BLaER1 treated with 17β-estradiol and CSF1 and Interleukin-3, amounts not matched to agents 10 nM and 100 nM (cell line): Measurements from ENCODE around the gene NR3C1.

ENCODE experiments used
- H3K27ac ChIP-seq, 11 experiments: shearing (Covaris generic); formaldehyde crosslinking; 2 replicates each; pipeline ENCODE4 v1.8.1; 2022
- H3K27me3 ChIP-seq, 11 experiments: shearing (Covaris generic); formaldehyde crosslinking; 2 replicates each; pipeline ENCODE4 v1.8.1; 2022
- H3K36me3 ChIP-seq, 11 experiments: shearing (Covaris generic); formaldehyde crosslinking; 2 replicates each; pipeline ENCODE4 v1.8.1; 2022
- H3K4me1 ChIP-seq, 10 experiments: shearing (Covaris generic); formaldehyde crosslinking; 2 replicates each; pipeline ENCODE4 v1.8.1; 2022
- H3K4me2 ChIP-seq, 11 experiments: shearing (Covaris generic); formaldehyde crosslinking; 2 replicates each; pipeline ENCODE4 v1.8.1; 2022
- H3K4me3 ChIP-seq, 10 experiments: shearing (Covaris generic); formaldehyde crosslinking; 2 replicates each; pipeline ENCODE4 v1.8.1; 2022
- H3K9ac ChIP-seq, 11 experiments: shearing (Covaris generic); formaldehyde crosslinking; 2 replicates each; pipeline ENCODE4 v1.8.1; 2022
- H3K9me3 ChIP-seq, 11 experiments: shearing (Covaris generic); formaldehyde crosslinking; replicated peaks in 1 of 11; 2 replicates each; pipeline ENCODE4 v1.8.1; 2022
- H4K20me1 ChIP-seq, 11 experiments: shearing (Covaris generic); formaldehyde crosslinking; 2 replicates each; pipeline ENCODE4 v1.8.1; 2022
- Cebpa-rat ChIP-seq, 11 experiments: shearing (Covaris generic); IDR thresholded peaks; 2 replicates each; pipeline ENCODE4 v1.8.1; 2022

Gene NR3C1

DNA sequence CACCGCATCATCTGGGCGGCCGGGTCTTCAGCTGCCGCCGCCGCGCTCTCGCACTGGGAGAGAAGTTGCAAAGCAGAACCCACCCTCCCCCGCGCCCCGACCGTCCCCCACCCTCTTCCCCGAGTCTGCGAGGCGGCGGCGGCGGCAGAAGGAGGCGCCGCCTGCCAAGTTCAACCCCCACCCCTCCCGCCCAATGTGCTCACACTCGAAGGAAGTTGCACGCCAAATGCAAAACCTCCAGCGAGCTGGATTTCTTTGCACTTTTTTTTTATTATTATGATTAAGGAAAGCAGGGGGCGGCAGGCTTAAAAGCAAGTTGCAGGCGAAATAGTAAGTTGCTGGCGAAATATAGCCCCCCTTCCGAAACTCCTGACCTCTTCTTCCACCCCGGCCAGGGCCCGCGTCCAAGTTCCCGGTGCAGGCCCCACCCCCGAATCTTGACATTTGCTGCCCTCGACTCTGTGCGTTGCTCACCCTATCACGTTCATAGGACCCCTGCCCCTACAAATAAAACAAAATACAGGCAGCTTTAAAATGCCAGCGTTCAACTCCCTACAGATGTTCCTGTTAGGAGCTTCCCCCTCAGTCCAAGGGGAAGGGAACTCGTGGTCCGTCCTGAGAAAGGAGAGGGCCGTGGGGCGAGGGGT, 1.1 kb upstream of the NR3C1 start:
- peaks cover 10 to 17% (median 13%) of the 10 kb centered on the region in 11 experiments for H3K36me3 ChIP-seq
- peak overlapping the region; percentile 86 to 99 (median 96) for H3K4me3 ChIP-seq
- H3K27ac ChIP-seq: peak overlapping the region; percentile 96 to 100 (median 99)
- H3K4me1 ChIP-seq: peaks cover 7 to 24% (median 14%) of the 10 kb centered on the region in 10 experiments; a peak in 16 of 20 replicates
- peak overlapping the region; percentile 87 to 97 (median 95) for H3K4me2 ChIP-seq
- peaks cover 32 to 37% (median 34%) of the 10 kb centered on the region in 11 experiments for H4K20me1 ChIP-seq
- TF ChIP-seq Cebpa-rat (IDR thresholded peaks at IDR 0.05): peak in 2 of 11 experiments; percentile 15 to 49; a peak in 1 of 22 replicates
- H3K9me3 ChIP-seq: no peaks in the 10 kb centered on the region
- H3K9ac ChIP-seq: peak overlapping the region; percentile 95 to 99 (median 98)
- H3K27me3 ChIP-seq: peaks cover 0 to 25% (median 4%) of the 10 kb centered on the region in 11 experiments; a peak in 8 of 22 replicates

DNA sequence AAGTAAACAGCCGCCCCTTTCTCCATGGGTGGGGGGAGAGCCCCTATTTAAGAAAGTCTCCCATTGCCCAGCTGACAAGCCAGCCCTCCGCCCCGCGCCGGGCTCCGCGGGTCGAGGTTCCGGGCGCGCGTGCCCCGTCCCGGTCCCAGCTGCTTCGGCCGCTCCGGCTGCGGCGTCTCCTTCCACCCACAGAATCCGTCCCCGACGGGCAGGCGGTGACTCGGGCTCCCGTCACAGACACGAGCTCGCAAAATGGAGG, 223 bp downstream of the NR3C1 start:
- H3K9me3 ChIP-seq: no peaks in the 10 kb centered on the region
- peaks cover 11 to 27% (median 16%) of the 10 kb centered on the region in 10 experiments; a peak in 16 of 20 replicates for H3K4me1 ChIP-seq
- peak overlapping the region; percentile 95 to 99 (median 98) for H3K9ac ChIP-seq
- peak overlapping the region; percentile 79 to 96 (median 89); a peak in 19 of 22 replicates for H3K4me2 ChIP-seq
- peaks cover 0 to 26% (median 4%) of the 10 kb centered on the region in 11 experiments; a peak in 8 of 22 replicates for H3K27me3 ChIP-seq
- peaks cover 41 to 49% (median 47%) of the 10 kb centered on the region in 11 experiments for H4K20me1 ChIP-seq
- no peak for TF ChIP-seq Cebpa-rat (IDR thresholded peaks at IDR 0.05)
- H3K4me3 ChIP-seq: peak overlapping the region; percentile 86 to 99 (median 96)
- peak overlapping the region; percentile 96 to 100 (median 99) for H3K27ac ChIP-seq
- peaks cover 18 to 30% (median 26%) of the 10 kb centered on the region in 11 experiments for H3K36me3 ChIP-seq

DNA sequence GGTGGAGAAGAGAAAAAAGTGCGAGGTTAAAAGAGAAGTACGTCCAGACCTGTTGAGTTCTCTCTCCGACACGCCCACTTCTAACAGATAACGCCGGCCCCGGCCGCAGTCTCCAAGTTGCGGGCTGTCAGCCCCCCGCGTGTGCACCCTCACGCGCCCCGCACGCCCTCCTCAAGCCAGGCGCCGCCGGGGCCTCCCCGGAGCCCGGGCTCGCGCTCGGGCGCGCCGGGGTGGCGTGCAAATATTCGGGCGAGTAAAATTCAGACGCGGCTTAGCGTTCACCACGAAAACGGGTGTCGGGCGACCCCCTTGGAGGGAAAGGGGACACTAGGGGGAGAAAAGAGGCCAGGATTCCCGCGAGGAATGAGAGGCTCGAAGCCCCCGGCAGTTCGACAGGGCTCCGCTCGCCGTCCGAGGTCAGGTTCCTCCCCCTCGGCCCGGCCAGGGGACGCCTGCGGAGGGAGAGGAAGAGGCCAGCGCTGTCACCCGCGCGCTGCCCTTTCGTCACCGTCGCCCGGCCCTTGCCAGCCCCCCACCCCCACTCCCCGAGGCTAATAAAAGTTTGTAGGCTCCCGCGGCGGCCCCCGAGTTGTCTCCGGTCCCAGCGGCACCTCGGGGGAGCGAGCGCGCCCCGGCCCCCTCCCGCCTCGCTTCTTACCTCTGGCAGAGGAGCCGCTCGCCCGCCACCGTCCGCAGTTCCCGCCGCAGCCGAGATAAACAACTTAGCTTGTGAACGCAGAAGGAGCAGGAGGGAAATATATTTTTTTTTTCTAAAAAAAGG, 743 bp downstream of the NR3C1 start:
- H3K4me2 ChIP-seq: peak overlapping the region; percentile 79 to 96 (median 89)
- H3K9ac ChIP-seq: peak overlapping the region; percentile 95 to 99 (median 98)
- TF ChIP-seq Cebpa-rat (IDR thresholded peaks at IDR 0.05): no peak
- H3K27me3 ChIP-seq: peaks cover 0 to 26% (median 4%) of the 10 kb centered on the region in 11 experiments; a peak in 8 of 22 replicates
- peak overlapping the region; percentile 96 to 100 (median 99) for H3K27ac ChIP-seq
- peak overlapping the region; percentile 86 to 99 (median 96) for H3K4me3 ChIP-seq
- H3K4me1 ChIP-seq: peaks cover 11 to 27% (median 16%) of the 10 kb centered on the region in 10 experiments; a peak in 16 of 20 replicates
- H4K20me1 ChIP-seq: peaks cover 45 to 55% (median 52%) of the 10 kb centered on the region in 11 experiments
- H3K9me3 ChIP-seq: no peaks in the 10 kb centered on the region
- peaks cover 18 to 35% (median 28%) of the 10 kb centered on the region in 11 experiments for H3K36me3 ChIP-seq

DNA sequence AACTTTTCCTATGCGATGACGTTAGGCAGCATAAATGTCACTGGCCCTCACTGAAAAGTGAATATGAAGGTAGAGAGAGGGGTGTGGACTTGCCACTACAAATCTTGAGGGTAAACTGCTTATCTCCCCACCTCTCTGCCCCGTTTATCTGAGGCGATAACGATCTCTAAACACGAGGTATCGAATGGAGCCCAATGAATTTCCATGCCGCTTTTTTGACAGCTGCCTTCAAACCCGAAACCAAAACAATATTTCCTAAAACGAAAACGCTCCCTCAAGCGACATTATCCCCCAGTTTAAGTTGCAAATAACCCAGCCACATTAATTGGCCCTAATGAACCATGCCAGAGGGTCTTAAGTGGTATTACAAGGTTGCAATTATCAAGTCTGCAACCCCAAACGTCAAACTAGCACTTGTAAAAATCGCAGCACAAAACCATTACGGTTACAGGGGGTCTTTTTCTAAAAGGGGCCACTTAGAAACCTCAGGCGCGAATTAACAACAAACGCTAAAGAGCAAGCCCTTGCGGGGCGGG, 1.4 kb downstream of the NR3C1 start:
- peak overlapping the region; percentile 96 to 100 (median 99) for H3K27ac ChIP-seq
- peaks cover 18 to 39% (median 29%) of the 10 kb centered on the region in 11 experiments for H3K36me3 ChIP-seq
- no peak for TF ChIP-seq Cebpa-rat (IDR thresholded peaks at IDR 0.05)
- peak overlapping the region; percentile 95 to 99 (median 98) for H3K9ac ChIP-seq
- peaks cover 13 to 30% (median 17%) of the 10 kb centered on the region in 10 experiments; a peak in 16 of 20 replicates for H3K4me1 ChIP-seq
- H3K4me3 ChIP-seq: peak overlapping the region; percentile 86 to 99 (median 96)
- no peaks in the 10 kb centered on the region for H3K9me3 ChIP-seq
- H3K27me3 ChIP-seq: peaks cover 0 to 26% (median 4%) of the 10 kb centered on the region in 11 experiments; a peak in 8 of 22 replicates
- H3K4me2 ChIP-seq: peak overlapping the region; percentile 79 to 96 (median 89)
- H4K20me1 ChIP-seq: peaks cover 52 to 61% (median 58%) of the 10 kb centered on the region in 11 experiments

DNA sequence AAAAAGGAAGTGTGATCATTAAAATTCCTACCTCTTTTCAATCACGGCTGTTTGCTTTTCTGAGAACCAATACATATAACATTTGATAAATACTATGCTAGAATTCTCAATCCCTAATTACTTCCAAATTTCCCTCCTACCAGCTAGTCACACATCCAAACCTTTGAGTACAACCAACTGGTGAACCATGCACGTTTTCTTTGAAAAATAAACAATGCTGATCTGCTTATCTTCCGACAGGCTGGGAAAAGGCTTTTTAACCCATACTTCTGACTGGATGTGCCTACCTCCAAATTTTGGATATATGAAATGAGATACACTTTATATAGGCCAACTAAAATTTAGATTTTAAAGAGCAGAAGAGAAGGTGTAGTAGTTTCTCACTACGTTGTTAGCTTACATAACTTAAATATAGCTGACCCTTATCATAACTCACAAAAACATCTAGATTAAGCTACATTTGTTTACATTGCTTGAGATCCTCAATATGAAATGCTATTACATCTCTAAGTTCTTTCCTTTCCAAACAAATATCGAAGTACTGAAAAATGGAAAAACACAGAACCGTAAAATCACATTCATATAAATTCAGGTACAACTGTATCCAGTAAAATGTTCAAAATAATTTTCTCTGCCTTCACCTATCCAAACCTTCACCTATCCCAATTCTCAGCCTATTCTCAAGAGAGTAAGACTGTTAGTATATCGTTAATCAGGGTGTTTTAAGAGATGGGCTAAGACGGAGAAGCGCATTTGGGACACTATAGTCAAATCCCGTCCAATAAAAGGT, 2.1 kb downstream of the NR3C1 start:
- H3K4me1 ChIP-seq: peaks cover 13 to 37% (median 20%) of the 10 kb centered on the region in 10 experiments; a peak in 17 of 20 replicates
- H3K27me3 ChIP-seq: peaks cover 0 to 26% (median 4%) of the 10 kb centered on the region in 11 experiments; a peak in 8 of 22 replicates
- no peaks in the 10 kb centered on the region for H3K9me3 ChIP-seq
- H4K20me1 ChIP-seq: peaks cover 59 to 68% (median 65%) of the 10 kb centered on the region in 11 experiments
- no peak for TF ChIP-seq Cebpa-rat (IDR thresholded peaks at IDR 0.05)
- peaks cover 18 to 45% (median 29%) of the 10 kb centered on the region in 11 experiments for H3K36me3 ChIP-seq
- H3K4me2 ChIP-seq: peak overlapping the region; percentile 79 to 96 (median 89)
- peak overlapping the region; percentile 95 to 99 (median 98) for H3K9ac ChIP-seq
- H3K4me3 ChIP-seq: peak overlapping the region; percentile 86 to 99 (median 96)
- H3K27ac ChIP-seq: peak overlapping the region; percentile 96 to 100 (median 99); a peak in 21 of 22 replicates

DNA sequence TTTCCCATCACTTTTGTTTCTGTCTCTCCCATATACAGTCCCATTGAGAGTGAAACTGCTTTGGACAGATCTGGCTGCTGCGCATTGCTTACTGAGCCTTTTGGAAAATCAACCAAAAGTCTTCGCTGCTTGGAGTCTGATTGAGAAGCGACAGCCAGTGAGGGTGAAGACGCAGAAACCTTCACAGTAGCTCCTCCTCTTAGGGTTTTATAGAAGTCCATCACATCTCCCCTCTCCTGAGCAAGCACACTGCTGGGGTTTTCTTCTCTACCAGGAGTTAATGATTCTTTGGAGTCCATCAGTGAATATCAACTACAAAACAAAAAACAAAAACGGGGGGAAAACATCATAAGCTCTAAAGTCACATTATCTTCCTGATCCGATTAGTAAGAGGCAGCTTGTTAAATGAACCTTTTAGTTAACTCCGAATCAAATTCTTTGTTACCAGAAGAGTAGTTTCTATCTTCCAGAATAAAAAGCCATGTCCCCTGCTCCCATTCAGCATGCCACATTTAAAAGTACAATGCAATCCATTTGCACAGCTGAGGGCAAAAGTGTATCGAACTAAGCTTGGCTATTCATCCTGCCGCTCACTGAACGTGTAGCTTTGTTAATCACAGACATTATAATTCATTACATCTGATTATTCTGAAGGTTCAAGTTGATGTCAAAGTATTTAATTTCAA, 2.8 kb downstream of the NR3C1 start:
- peak overlapping the region; percentile 79 to 96 (median 89) for H3K4me2 ChIP-seq
- peak overlapping the region; percentile 95 to 99 (median 98) for H3K9ac ChIP-seq
- H3K27me3 ChIP-seq: peaks cover 0 to 26% (median 4%) of the 10 kb centered on the region in 11 experiments; a peak in 8 of 22 replicates
- peak overlapping the region; percentile 38 to 100 (median 99); a peak in 21 of 22 replicates for H3K27ac ChIP-seq
- H3K4me3 ChIP-seq: peak overlapping the region; percentile 86 to 99 (median 96)
- peaks cover 18 to 45% (median 29%) of the 10 kb centered on the region in 11 experiments for H3K36me3 ChIP-seq
- TF ChIP-seq Cebpa-rat (IDR thresholded peaks at IDR 0.05): no peak
- peaks cover 66 to 75% (median 72%) of the 10 kb centered on the region in 11 experiments for H4K20me1 ChIP-seq
- H3K9me3 ChIP-seq: no peaks in the 10 kb centered on the region
- H3K4me1 ChIP-seq: peaks cover 11 to 44% (median 24%) of the 10 kb centered on the region in 10 experiments

DNA sequence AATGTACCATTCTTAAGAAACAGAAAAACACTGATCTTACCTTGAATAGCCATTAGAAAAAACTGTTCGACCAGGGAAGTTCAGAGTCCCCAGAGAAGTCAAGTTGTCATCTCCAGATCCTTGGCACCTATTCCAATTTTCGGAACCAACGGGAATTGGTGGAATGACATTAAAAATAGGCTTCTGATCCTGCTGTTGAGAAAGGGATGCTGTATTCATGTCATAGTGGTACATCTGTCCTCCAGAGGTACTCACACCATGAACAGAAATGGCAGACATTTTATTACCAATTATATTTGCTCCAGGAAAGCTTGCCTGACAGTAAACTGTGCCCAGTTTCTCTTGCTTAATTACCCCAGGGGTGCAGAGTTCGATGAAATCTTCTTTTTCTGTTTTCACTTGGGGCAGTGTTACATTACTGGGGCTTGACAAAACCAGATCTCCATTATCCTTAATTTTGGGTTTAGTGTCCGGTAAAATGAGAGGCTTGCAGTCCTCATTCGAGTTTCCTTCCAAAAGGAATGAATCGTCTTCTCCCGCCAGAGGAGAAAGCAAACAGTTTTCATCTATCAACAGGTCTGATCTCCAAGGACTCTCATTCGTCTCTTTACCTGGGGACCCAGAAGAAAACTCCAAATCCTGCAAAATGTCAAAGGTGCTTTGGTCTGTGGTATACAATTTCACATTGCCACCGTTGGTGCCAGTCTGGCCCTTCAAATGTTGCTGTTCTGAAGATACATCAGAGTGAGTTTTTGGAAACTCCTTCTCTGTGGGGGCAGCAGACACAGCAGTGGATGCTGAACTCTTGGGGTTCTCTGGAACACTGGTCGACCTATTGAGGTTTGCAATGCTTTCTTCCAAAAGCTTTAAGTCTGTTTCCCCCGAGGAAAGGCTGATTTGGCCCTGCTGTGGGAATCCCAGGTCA, 3.6 kb downstream of the NR3C1 start:
- H3K4me3 ChIP-seq: peak overlapping the region; percentile 86 to 99 (median 96)

More for the DNA sequence above, 3.6 kb downstream of the NR3C1 start:
- Histone ChIP-seq H3K9ac (peak overlapping the region; percentile 95 to 99 (median 98)), H3K27ac (peak overlapping the region in 10 of 11 experiments; percentile 96 to 100 (median 99); a peak in 20 of 22 replicates), H4K20me1 (peaks cover 74 to 83% (median 81%) of the 10 kb centered on the region in 11 experiments), H3K4me1 (peaks cover 9 to 52% (median 31%) of the 10 kb centered on the region in 10 experiments), H3K27me3 (peaks cover 0 to 26% (median 4%) of the 10 kb centered on the region in 11 experiments; a peak in 8 of 22 replicates), H3K4me2 (peak overlapping the region; percentile 79 to 96 (median 89)), H3K9me3 (no peaks in the 10 kb centered on the region), H3K36me3 (peaks cover 18 to 50% (median 30%) of the 10 kb centered on the region in 11 experiments)
- no peak for TF ChIP-seq Cebpa-rat (IDR thresholded peaks at IDR 0.05)
